T-helper 17 cell (primary cell): Measurements from ENCODE around the gene MAPT. TPM values are rescaled to one million over a fixed set of nuclear protein-coding genes. Genes with fewer than 3 reads are reported as not detected.

ENCODE experiments used
- ATAC-seq: fragments of 150-1000 bp; cut with Tn5 transposase; 2 replicates; pipeline ENCODE4 v1.10.0; 2021; ENCODE audit warnings: mild to moderate bottlenecking, moderate library complexity
- DNase-seq, 3 donors: peaks; one replicate each; pipeline versions ENCODE4 v3.0.0 to v3.0.0-alpha.2; 2020 to 2021
- H3K9me3 ChIP-seq: one replicate; pipeline ENCODE4 v1.7.0; 2013; ENCODE audit warnings: low read length, mild to moderate bottlenecking; ENCODE audit not compliant: control insufficient read depth, poor library complexity, severe bottlenecking
- H3K27ac Mint-ChIP-seq: one replicate; pipeline ENCODE4 v1.8.0; 2022; ENCODE audit warnings: mild to moderate bottlenecking, moderate library complexity, mixed read lengths
- H3K27me3 Mint-ChIP-seq: one replicate; pipeline ENCODE4 v1.8.0; 2022; ENCODE audit warnings: mixed read lengths
- H3K36me3 Mint-ChIP-seq: one replicate; pipeline ENCODE4 v1.8.0; 2022; ENCODE audit warnings: low read depth, mixed read lengths
- H3K4me1 Mint-ChIP-seq: one replicate; pipeline ENCODE4 v1.8.0; 2022; ENCODE audit warnings: mild to moderate bottlenecking, mixed read lengths
- H3K4me3 Mint-ChIP-seq: one replicate; pipeline ENCODE4 v1.8.0; 2022; ENCODE audit warnings: mild to moderate bottlenecking, moderate library complexity, mixed read lengths
- total RNA-seq, 4 donors: library from RNA in 2 of 4; stranded (reverse) in 2 of 4; gene quantifications; one replicate each; pipeline ENCODE4 v1.2.3 and lab custom pipeline; 2022 to 2026

The MAPT gene
- total RNA-seq, 2 donors from 2014 or later = 1.2 to 2.3 TPM

GRCh38 chr17:46061435-46061834 lies 167.1 kb downstream of the MAPT start:
- peak overlapping the region; percentile 14 for H3K27ac Mint-ChIP-seq
- peaks cover 23% of the 10 kb centered on the region for H3K4me1 Mint-ChIP-seq
- ATAC-seq = no peak
- no peaks in the 10 kb centered on the region for H3K9me3 ChIP-seq
- no peak for DNase-seq
- no peak overlapping the region for H3K4me3 Mint-ChIP-seq
- no peaks in the 10 kb centered on the region for H3K27me3 Mint-ChIP-seq
- peaks cover 3% of the 10 kb centered on the region for H3K36me3 Mint-ChIP-seq

DNA sequence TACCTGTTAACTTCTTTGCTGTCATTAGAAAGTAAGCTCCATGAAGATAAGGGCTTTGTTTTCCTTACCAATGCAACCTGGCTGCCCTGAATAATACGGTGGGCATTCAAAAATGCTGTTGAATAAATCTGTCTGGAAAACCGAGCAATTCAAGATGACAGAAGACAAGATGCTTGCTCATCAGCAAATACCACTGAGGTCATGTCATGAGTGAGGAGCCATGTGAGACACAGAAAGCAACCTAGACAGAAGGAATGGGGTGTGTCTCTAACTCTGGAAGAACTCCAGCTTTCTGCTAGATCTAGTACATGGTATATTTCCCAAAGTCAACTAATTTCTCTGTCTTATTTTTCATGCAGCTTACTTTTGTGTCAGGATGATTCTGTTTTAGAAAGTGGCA lies 168.9 kb downstream of the MAPT start:
- Mint-ChIP-seq H3K27ac (no peak overlapping the region), H3K4me1 (peaks cover 19% of the 10 kb centered on the region), H3K36me3 (peaks cover 3% of the 10 kb centered on the region), H3K27me3 (no peaks in the 10 kb centered on the region), H3K4me3 (no peak overlapping the region)
- no peak for DNase-seq
- no peaks in the 10 kb centered on the region for H3K9me3 ChIP-seq
- no peak for ATAC-seq

DNA sequence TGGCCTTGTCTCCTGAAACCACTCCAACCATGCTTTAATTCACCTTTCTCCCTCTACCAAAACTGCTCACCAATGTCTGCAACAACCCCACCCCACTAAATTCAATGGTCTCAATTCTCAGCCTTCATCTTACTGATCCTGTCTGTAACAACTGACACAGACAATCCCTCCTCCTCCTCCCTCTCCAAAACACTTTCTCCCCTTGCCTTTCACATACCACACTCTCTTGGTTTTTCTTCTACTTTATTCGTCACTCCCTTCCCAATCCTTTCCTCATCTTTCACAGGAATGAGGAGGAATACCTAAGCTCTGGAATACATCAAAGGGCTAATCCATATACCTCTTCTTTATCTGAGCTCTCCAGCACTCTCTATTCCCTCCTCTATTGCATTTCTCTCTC lies 170.1 kb downstream of the MAPT start:
- no peak for ATAC-seq
- Mint-ChIP-seq H3K27me3 (no peaks in the 10 kb centered on the region), H3K36me3 (peaks cover 3% of the 10 kb centered on the region), H3K4me3 (no peak overlapping the region), H3K4me1 (peaks cover 14% of the 10 kb centered on the region), H3K27ac (peak overlapping the region; percentile 25)
- no peaks in the 10 kb centered on the region for H3K9me3 ChIP-seq
- DNase-seq = no peak

DNA sequence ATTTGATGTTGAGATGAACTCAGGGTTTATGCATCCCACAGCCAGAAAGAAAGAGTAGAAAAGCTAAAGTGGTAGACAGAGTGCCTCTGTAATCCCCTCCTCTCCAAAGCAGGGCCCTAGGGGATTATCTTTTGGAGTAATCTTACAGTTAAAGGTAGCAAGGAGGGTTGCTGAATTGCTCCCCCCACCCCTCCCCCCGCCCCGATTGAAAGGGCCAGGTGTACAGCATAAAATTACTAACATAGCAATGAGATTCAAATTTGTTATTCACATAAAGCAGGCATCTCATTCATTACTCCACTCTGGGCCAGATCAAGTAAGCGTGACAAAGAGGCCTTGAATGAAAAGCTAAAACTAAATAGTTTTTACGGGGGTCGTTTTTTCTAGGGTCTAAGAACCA lies 177.4 kb downstream of the MAPT start:
- H3K27me3 Mint-ChIP-seq = no peaks in the 10 kb centered on the region
- H3K27ac Mint-ChIP-seq = peak overlapping the region; percentile 71
- no peak overlapping the region for H3K4me3 Mint-ChIP-seq
- no peaks in the 10 kb centered on the region for H3K9me3 ChIP-seq
- no peaks in the 10 kb centered on the region for H3K36me3 Mint-ChIP-seq
- no peak for DNase-seq
- peaks cover 30% of the 10 kb centered on the region for H3K4me1 Mint-ChIP-seq
- ATAC-seq = no peak

GRCh38 chr17:46072998-46073397 lies 178.6 kb downstream of the MAPT start:
- peak overlapping the region; percentile 74 for H3K27ac Mint-ChIP-seq
- no peaks in the 10 kb centered on the region for H3K36me3 Mint-ChIP-seq

DNA sequence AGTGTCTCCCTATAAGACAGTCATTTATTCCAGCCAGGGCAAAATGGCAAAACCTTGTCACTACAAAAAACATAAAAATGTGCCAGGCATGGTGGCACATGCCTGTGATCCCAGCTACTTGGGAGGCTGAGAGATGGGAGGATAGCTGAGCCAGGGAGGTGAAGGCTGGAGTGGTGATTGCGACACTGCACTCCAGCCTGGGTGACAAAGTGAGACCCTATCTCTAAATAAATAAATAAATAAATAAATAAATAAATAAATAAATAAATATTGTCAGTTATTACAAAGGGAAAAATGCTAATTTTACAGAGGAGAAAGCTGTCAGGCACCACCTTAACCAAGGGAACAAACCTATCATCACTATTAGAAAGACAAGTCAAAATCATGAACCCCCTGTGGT lies 180.2 kb downstream of the MAPT start:
- H3K9me3 ChIP-seq = no peaks in the 10 kb centered on the region
- DNase-seq (no peak), ATAC-seq (no peak)
- H3K27ac Mint-ChIP-seq = no peak overlapping the region
- no peak overlapping the region for H3K4me3 Mint-ChIP-seq
- peaks cover 31% of the 10 kb centered on the region for H3K4me1 Mint-ChIP-seq
- no peaks in the 10 kb centered on the region for H3K27me3 Mint-ChIP-seq
- H3K36me3 Mint-ChIP-seq = peaks cover 3% of the 10 kb centered on the region

More at GRCh38 chr17:46072998-46073397, 178.6 kb downstream of the MAPT start:
- no peaks in the 10 kb centered on the region for H3K9me3 ChIP-seq
- Mint-ChIP-seq H3K4me3 (no peak overlapping the region), H3K27me3 (no peaks in the 10 kb centered on the region), H3K4me1 (peaks cover 26% of the 10 kb centered on the region)
- no peak for DNase-seq
- no peak for ATAC-seq

Other genes starting within 250 kb of the MAPT start
- gene CRHR1, start 110.2 kb upstream of the MAPT start, total RNA-seq = not detected
- not detected for gene SPPL2C, start 49.7 kb upstream of the MAPT start, total RNA-seq
- gene STH, start 104.7 kb downstream of the MAPT start, total RNA-seq = not detected